IMR-90 (cell line): Measurements from ENCODE around the gene EID1.
"Not testable (repeated sequence)": the region's sequence is repeated elsewhere in the genome, so short reads cannot be mapped to it uniquely, and the experiment has no call there.

ENCODE experiments used
- CHD1 ChIP-seq: IDR thresholded peaks from 2 replicates; pipeline ENCODE4 v1.6.1; 2012; ENCODE audit warnings: low read depth, low read length, improper control_type of control experiment
- CTCF ChIP-seq: conservative IDR thresholded peaks from 2 replicates; pipeline ENCODE4 v1.5.1; 2012; ENCODE audit warnings: mild to moderate bottlenecking, low read depth, low read length, improper control_type of control experiment
- MAZ ChIP-seq: IDR thresholded peaks from 2 replicates; pipeline ENCODE4 v1.6.1; 2012; ENCODE audit warnings: low read depth, mild to moderate bottlenecking, low read length, improper control_type of control experiment, moderate library complexity, borderline replicate concordance
- POLR2A ChIP-seq: IDR thresholded peaks from 2 replicates; pipeline ENCODE4 v1.6.1; 2012; ENCODE audit warnings: mild to moderate bottlenecking, low read depth, low read length
- RAD21 ChIP-seq: IDR thresholded peaks from 2 replicates; pipeline ENCODE4 v1.6.1; 2012; ENCODE audit warnings: low read length, improper control_type of control experiment
- RCOR1 ChIP-seq: IDR thresholded peaks from 2 replicates; pipeline ENCODE4 v1.6.1; 2012; ENCODE audit warnings: mild to moderate bottlenecking, low read length, improper control_type of control experiment; ENCODE audit not compliant: insufficient replicate concordance
- USF2 ChIP-seq: fragments of 150-350 bp; IDR thresholded peaks from 2 replicates; pipeline ENCODE4 v1.6.1; 2017; ENCODE audit warnings: mild to moderate bottlenecking, antibody characterized with exemption, low read length, low read depth

- not testable (repeated sequence) for TF ChIP-seq CTCF, CHD1, USF2, RAD21, POLR2A, RCOR1, MAZ
Measured at GRCh38 chr15:48909313-48909712, 31.4 kb downstream of the EID1 start.
